Measurements from ENCODE around the gene ARHGAP44. TPM values are rescaled to one million over a fixed set of nuclear protein-coding genes. Genes with fewer than 3 reads are reported as not detected.

The ARHGAP44 gene
- total RNA-seq, 1 donor from 2014 or later, result 39.0 TPM

DNA sequence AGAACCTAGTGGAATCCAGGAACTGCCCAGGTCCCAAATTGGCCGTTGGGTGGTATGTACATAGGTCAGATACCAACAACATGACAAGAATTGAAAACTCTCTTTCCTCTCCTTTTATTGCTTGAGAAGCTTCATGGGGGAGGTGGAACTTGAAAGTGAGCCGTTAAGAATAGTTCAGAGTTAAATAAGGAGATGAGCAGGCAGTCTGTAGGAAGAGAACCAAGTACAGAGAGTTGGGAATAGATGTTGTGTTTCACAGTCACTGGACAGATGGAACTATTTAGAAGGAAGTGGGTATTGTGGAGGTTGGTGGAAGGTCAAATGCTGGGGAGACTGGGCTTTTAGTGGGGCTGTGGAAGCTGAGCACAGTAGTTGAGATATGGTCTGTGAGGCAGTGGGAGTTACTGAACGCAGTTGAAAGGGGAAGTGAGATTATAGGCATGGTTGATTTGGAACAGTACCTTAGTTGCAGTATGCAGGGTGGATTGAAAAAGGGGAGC lies 26.4 kb downstream of the ARHGAP44 start:
- ATAC-seq (no peak), DNase-seq (no peak)
- Histone ChIP-seq H3K9me3 (peaks cover 10% of the 10 kb centered on the region), H3K36me3 (no peaks in the 10 kb centered on the region), H3K4me3 (no peak overlapping the region), H3K27ac (no peak overlapping the region), H3K4me1 (no peaks in the 10 kb centered on the region), H3K27me3 (ENCODE audit: low read depth) (no peaks in the 10 kb centered on the region)
- intact Hi-C loops (cut with DNase I), result no loop called here
- TF ChIP-seq CTCF (IDR thresholded peaks at IDR 0.05), result no peak

GRCh38 chr17:12821376-12821940 lies 32.2 kb downstream of the ARHGAP44 start:
- DNase-seq, result no peak

DNA sequence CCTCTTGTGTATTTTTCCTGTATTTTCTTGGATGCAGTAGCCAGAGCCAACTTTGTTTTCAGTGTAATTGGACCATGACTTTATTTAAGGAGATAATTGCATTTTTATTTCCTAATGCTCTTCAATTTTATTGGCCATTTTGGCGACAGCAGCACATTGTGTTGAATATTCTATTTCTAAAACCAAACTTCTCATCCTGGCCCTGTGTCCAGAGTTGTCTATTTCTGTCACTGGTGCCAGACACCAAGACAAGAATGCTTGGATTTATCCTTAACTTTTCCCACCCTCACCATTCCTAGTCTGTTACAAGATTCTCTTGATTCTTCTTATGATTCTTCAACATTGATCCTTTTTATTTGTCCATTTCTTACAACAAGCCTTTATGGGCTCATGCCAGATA lies 37.1 kb downstream of the ARHGAP44 start:
- intact Hi-C loops (cut with DNase I), result no loop called here
- Histone ChIP-seq H3K27me3 (ENCODE audit: low read depth) (no peaks in the 10 kb centered on the region), H3K4me3 (no peak overlapping the region), H3K9me3 (peaks cover 3% of the 10 kb centered on the region), H3K36me3 (no peaks in the 10 kb centered on the region), H3K27ac (no peak overlapping the region), H3K4me1 (peaks cover 13% of the 10 kb centered on the region)
- DNase-seq (no peak), ATAC-seq (no peak)
- TF ChIP-seq CTCF (IDR thresholded peaks at IDR 0.05), result no peak

More at GRCh38 chr17:12821376-12821940, 32.2 kb downstream of the ARHGAP44 start:
- H3K27me3 ChIP-seq (ENCODE audit: low read depth), result no peaks in the 10 kb centered on the region
- H3K9me3 ChIP-seq, result peaks cover 10% of the 10 kb centered on the region
- H3K27ac ChIP-seq, result no peak overlapping the region
- H3K4me3 ChIP-seq, result no peak overlapping the region
- no peaks in the 10 kb centered on the region for H3K36me3 ChIP-seq
- intact Hi-C loops (cut with DNase I), result no loop called here
- TF ChIP-seq CTCF (IDR thresholded peaks at IDR 0.05), result no peak
- peaks cover 11% of the 10 kb centered on the region for H3K4me1 ChIP-seq
- ATAC-seq, result peak; percentile 54 to 57

DNA sequence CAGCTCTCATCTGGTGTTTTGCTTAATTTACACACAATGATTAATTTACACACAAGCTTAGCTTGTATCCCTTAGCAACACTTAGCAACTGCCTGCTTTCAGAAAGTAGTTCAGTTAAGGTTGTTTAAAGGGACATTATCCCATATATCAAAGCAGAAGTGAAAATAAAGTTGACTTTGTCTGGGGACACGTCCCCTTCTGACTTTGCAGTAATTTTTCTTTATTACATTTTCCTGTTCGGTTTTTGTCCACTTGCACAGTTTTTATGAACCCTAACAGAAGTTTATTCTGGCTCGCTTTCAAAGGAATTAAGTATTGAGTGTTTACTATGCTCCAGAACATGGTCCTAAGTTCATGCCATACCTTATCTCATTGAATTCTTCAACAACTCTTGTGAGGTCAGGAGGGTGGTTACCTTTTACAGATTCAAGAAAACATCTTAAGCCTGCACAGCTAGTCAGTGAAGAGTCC lies 41.5 kb downstream of the ARHGAP44 start:
- H3K27me3 ChIP-seq (ENCODE audit: low read depth), result no peaks in the 10 kb centered on the region
- H3K9me3 ChIP-seq, result peaks cover 10% of the 10 kb centered on the region
- TF ChIP-seq CTCF (IDR thresholded peaks at IDR 0.05), result no peak
- H3K27ac ChIP-seq, result no peak overlapping the region
- no peaks in the 10 kb centered on the region for H3K36me3 ChIP-seq
- no peak overlapping the region for H3K4me3 ChIP-seq
- peaks cover 9% of the 10 kb centered on the region for H3K4me1 ChIP-seq
- ATAC-seq, result peak; percentile 94 to 98
- intact Hi-C loops (cut with DNase I), result no loop called here
- no peak for DNase-seq

GRCh38 chr17:12831839-12832238 lies 42.5 kb downstream of the ARHGAP44 start:
- no peak for ATAC-seq
- H3K4me1 ChIP-seq, result peaks cover 9% of the 10 kb centered on the region
- peaks cover 10% of the 10 kb centered on the region for H3K9me3 ChIP-seq
- H3K27me3 ChIP-seq (ENCODE audit: low read depth), result no peaks in the 10 kb centered on the region
- no peak for TF ChIP-seq CTCF (IDR thresholded peaks at IDR 0.05)
- DNase-seq, result no peak
- H3K36me3 ChIP-seq, result no peaks in the 10 kb centered on the region
- H3K4me3 ChIP-seq, result no peak overlapping the region
- no peak overlapping the region for H3K27ac ChIP-seq
- intact Hi-C loops (cut with DNase I), result no loop called here

Measured in lower lobe of right lung (tissue), 2 donors.